Effector memory CD4-positive, alpha-beta T cell (primary cell): ENCODE data around the gene CYP27B1.
A peak's percentile ranks its signal among the peaks of the same experiment; 100 is the strongest.
"Not testable (repeated sequence)": the region's sequence is repeated elsewhere in the genome, so short reads cannot be mapped to it uniquely, and the experiment has no call there.

ENCODE experiments used
- DNase-seq, 3 donors: peaks; one replicate each; pipeline ENCODE4 v3.0.0-alpha.2; 2020
- H3K27ac ChIP-seq: 2 replicates; pipeline ENCODE4 v1.7.0; 2013; ENCODE audit warnings: mild to moderate bottlenecking, low read length, moderate library complexity; ENCODE audit not compliant: insufficient read depth, poor library complexity, severe bottlenecking
- H3K27me3 ChIP-seq: replicated peaks from 2 replicates; pipeline ENCODE4 v1.7.0; 2013; ENCODE audit warnings: mild to moderate bottlenecking, low read length; ENCODE audit not compliant: insufficient read depth, control insufficient read depth, poor library complexity, severe bottlenecking
- H3K36me3 ChIP-seq: 2 replicates; pipeline ENCODE4 v1.7.0; 2013; ENCODE audit warnings: mild to moderate bottlenecking, low read length, moderate library complexity; ENCODE audit not compliant: control insufficient read depth, insufficient read depth
- H3K4me1 ChIP-seq: 2 replicates; pipeline ENCODE4 v1.7.0; 2013; ENCODE audit warnings: low read length, mild to moderate bottlenecking; ENCODE audit not compliant: control insufficient read depth, insufficient read depth, poor library complexity, severe bottlenecking
- H3K4me3 ChIP-seq: 2 replicates; pipeline ENCODE4 v1.7.0; 2013; ENCODE audit warnings: low read length, low read depth, mild to moderate bottlenecking; ENCODE audit not compliant: insufficient read depth, poor library complexity, severe bottlenecking
- H3K9me3 ChIP-seq: 2 replicates; pipeline ENCODE4 v1.7.0; 2013; ENCODE audit warnings: mild to moderate bottlenecking, low read length, moderate library complexity; ENCODE audit not compliant: control insufficient read depth

The CYP27B1 gene

GRCh38 chr12:57776247-57776587, 9.3 kb upstream of the CYP27B1 start:
- no peaks in the 10 kb centered on the region for H3K27me3 ChIP-seq

GRCh38 chr12:57775563-57776246, 8.8 kb upstream of the CYP27B1 start:
- no peak for DNase-seq
- H3K4me1 ChIP-seq, result peaks cover 13% of the 10 kb centered on the region
- H3K27me3 ChIP-seq, result no peaks in the 10 kb centered on the region
- H3K4me3 ChIP-seq, result no peak overlapping the region
- no peak overlapping the region for H3K27ac ChIP-seq
- H3K36me3 ChIP-seq, result no peaks in the 10 kb centered on the region
- H3K9me3 ChIP-seq, result no peaks in the 10 kb centered on the region

More at GRCh38 chr12:57776247-57776587, 9.3 kb upstream of the CYP27B1 start:
- peaks cover 19% of the 10 kb centered on the region for H3K4me1 ChIP-seq
- H3K27ac ChIP-seq, result no peak overlapping the region
- no peak overlapping the region for H3K4me3 ChIP-seq
- H3K36me3 ChIP-seq, result no peaks in the 10 kb centered on the region
- no peak for DNase-seq
- H3K9me3 ChIP-seq, result no peaks in the 10 kb centered on the region

- no peak for DNase-seq
These were observed 8.2 kb upstream of the CYP27B1 start for GRCh38 chr12:57775044-57775443.

GRCh38 chr12:57774634-57775033, 7.8 kb upstream of the CYP27B1 start:
- not testable (repeated sequence) for H3K4me3 ChIP-seq, H3K36me3 ChIP-seq, H3K27me3 ChIP-seq, H3K27ac ChIP-seq, H3K4me1 ChIP-seq, DNase-seq, H3K9me3 ChIP-seq

More at GRCh38 chr12:57775044-57775443, 8.2 kb upstream of the CYP27B1 start:
- Histone ChIP-seq H3K36me3 (no peaks in the 10 kb centered on the region), H3K4me1 (peaks cover 7% of the 10 kb centered on the region), H3K4me3 (no peak overlapping the region), H3K27me3 (no peaks in the 10 kb centered on the region), H3K9me3 (no peaks in the 10 kb centered on the region), H3K27ac (no peak overlapping the region)

- H3K27ac ChIP-seq, result peak within 1 kb of the TSS; percentile 76
- no peaks in the 10 kb centered on the region for H3K9me3 ChIP-seq
- peaks cover 3% of the 10 kb centered on the region for H3K36me3 ChIP-seq
- no peak for DNase-seq
- H3K4me1 ChIP-seq, result peaks cover 2% of the 10 kb centered on the region
- H3K4me3 ChIP-seq, result peak within 1 kb of the TSS; percentile 75
- H3K27me3 ChIP-seq, result no peaks in the 10 kb centered on the region
These were observed 5.8 kb upstream of the CYP27B1 start, which contains the start of gene EEF1AKMT3 for GRCh38 chr12:57772429-57773322. Gene EEF1AKMT3, plus strand, starts transcription at chr12:57772614. Its CDS starts 111 bp downstream, at chr12:57772725.

- H3K4me3 ChIP-seq, result peak within 1 kb of the TSS; percentile 75
- peak; percentile 76 to 88 (median 86) for DNase-seq
- H3K36me3 ChIP-seq, result peaks cover 3% of the 10 kb centered on the region
- H3K4me1 ChIP-seq, result peaks cover 4% of the 10 kb centered on the region
- peaks cover 1% of the 10 kb centered on the region for H3K27me3 ChIP-seq
- no peaks in the 10 kb centered on the region for H3K9me3 ChIP-seq
- H3K27ac ChIP-seq, result peak within 1 kb of the TSS; percentile 76
These were observed 5.1 kb upstream of the CYP27B1 start, which contains the start of gene METTL1 for GRCh38 chr12:57771873-57772428. Gene METTL1, minus strand, starts transcription at chr12:57772105. Its CDS starts 22 bp downstream, at chr12:57772083.

GRCh38 chr12:57771236-57771872, 4.5 kb upstream of the CYP27B1 start:
- no peaks in the 10 kb centered on the region for H3K9me3 ChIP-seq
- DNase-seq, result peak; percentile 66 to 78 (median 74)
- peaks cover 6% of the 10 kb centered on the region for H3K27me3 ChIP-seq
- peak overlapping the region; percentile 76 for H3K27ac ChIP-seq
- H3K36me3 ChIP-seq, result peaks cover 3% of the 10 kb centered on the region
- H3K4me3 ChIP-seq, result peak overlapping the region; percentile 75
- H3K4me1 ChIP-seq, result peaks cover 10% of the 10 kb centered on the region

- Histone ChIP-seq H3K36me3 (peaks cover 3% of the 10 kb centered on the region), H3K27me3 (peaks cover 10% of the 10 kb centered on the region), H3K27ac (peak overlapping the region; percentile 76), H3K9me3 (no peaks in the 10 kb centered on the region), H3K4me1 (peaks cover 16% of the 10 kb centered on the region), H3K4me3 (no peak overlapping the region)
- no peak for DNase-seq
These were observed 3.9 kb upstream of the CYP27B1 start for GRCh38 chr12:57770734-57771133.

- Histone ChIP-seq H3K27me3 (peaks cover 14% of the 10 kb centered on the region), H3K9me3 (no peaks in the 10 kb centered on the region), H3K27ac (no peak overlapping the region), H3K36me3 (peaks cover 3% of the 10 kb centered on the region), H3K4me1 (peaks cover 27% of the 10 kb centered on the region), H3K4me3 (no peak overlapping the region)
- DNase-seq, result no peak
These were observed 2.7 kb upstream of the CYP27B1 start for GRCh38 chr12:57769594-57769993.
